Activated T-helper 1 cell treated with anti-CD3 and anti-CD28 coated beads, Interleukin-2, amount 50 U/mL, for 16 hours (primary cell): Measurements from ENCODE around the gene PLCL2.

Experiments used
- DNase-seq, 2 donors: peaks; one replicate each; pipeline ENCODE4 v3.0.0-alpha.2; 2020; ENCODE audit warnings: low read depth in 1 of 2, low spot score in 1 of 2

Gene PLCL2

GRCh38 chr3:16913264-16913580 is 28.5 kb downstream of the PLCL2 start:
- DNase-seq = no peak

GRCh38 chr3:16916840-16917239 is 32.1 kb downstream of the PLCL2 start:
- DNase-seq = no peak

- DNase-seq = no peak
Observed at GRCh38 chr3:16917256-16917935, 32.6 kb downstream of the PLCL2 start.

GRCh38 chr3:16917980-16918682 is 33.4 kb downstream of the PLCL2 start:
- no peak for DNase-seq

GRCh38 chr3:16918683-16919025 is 33.9 kb downstream of the PLCL2 start:
- DNase-seq = no peak

GRCh38 chr3:16923112-16923511 is 38.4 kb downstream of the PLCL2 start:
- no peak for DNase-seq

- DNase-seq = no peak
Observed at GRCh38 chr3:16927485-16927884, 42.7 kb downstream of the PLCL2 start.

GRCh38 chr3:16928386-16929132 is 43.8 kb downstream of the PLCL2 start:
- DNase-seq = no peak

GRCh38 chr3:16929311-16929710 is 44.6 kb downstream of the PLCL2 start:
- DNase-seq = no peak

- DNase-seq = no peak
Observed at GRCh38 chr3:16932877-16933276, 48.1 kb downstream of the PLCL2 start.

- no peak for DNase-seq
Observed at GRCh38 chr3:16935781-16936180, 51.0 kb downstream of the PLCL2 start.

- DNase-seq = no peak
Observed at GRCh38 chr3:16936233-16936632, 51.5 kb downstream of the PLCL2 start.

- DNase-seq = no peak
Observed at GRCh38 chr3:16936676-16937230, 52.0 kb downstream of the PLCL2 start.

GRCh38 chr3:16937326-16937845 is 52.6 kb downstream of the PLCL2 start:
- no peak for DNase-seq

GRCh38 chr3:16940769-16941700 is 56.3 kb downstream of the PLCL2 start:
- DNase-seq = no peak

GRCh38 chr3:16942955-16943354 is 58.2 kb downstream of the PLCL2 start:
- DNase-seq = no peak

- no peak for DNase-seq
Observed at GRCh38 chr3:16943857-16944256, 59.1 kb downstream of the PLCL2 start.

GRCh38 chr3:16944356-16944755 is 59.6 kb downstream of the PLCL2 start:
- DNase-seq = no peak

- DNase-seq = no peak
Observed at GRCh38 chr3:16945330-16945729, 60.6 kb downstream of the PLCL2 start.

GRCh38 chr3:16950282-16950681 is 65.5 kb downstream of the PLCL2 start:
- no peak for DNase-seq

GRCh38 chr3:16950845-16951244 is 66.1 kb downstream of the PLCL2 start:
- no peak for DNase-seq
